Mammary epithelial cell (primary cell): Measurements from ENCODE around the gene IVL.

Source experiments
- CTCF ChIP-seq, 2 donors: IDR thresholded peaks in 1 of 2; conservative IDR thresholded peaks in 1 of 2; 2 replicates each; pipeline ENCODE4 v1.5.1; 2011 to 2012; ENCODE audit warnings: inconsistent platforms in 2 of 2, low read length in 2 of 2, mild to moderate bottlenecking in 2 of 2, control low read depth in 1 of 2, low read depth in 1 of 2; ENCODE audit not compliant: insufficient read depth in 1 of 2; ENCODE audit errors: extremely low read depth in 1 of 2
- EZH2 ChIP-seq: IDR thresholded peaks from 2 replicates; pipeline ENCODE4 v1.6.1; 2012; ENCODE audit warnings: low read length, inconsistent platforms, borderline replicate concordance

- no peak for TF ChIP-seq CTCF (conservative IDR thresholded peaks at IDR 0.05 in 1 of 2, IDR thresholded peaks at IDR 0.05 in 1 of 2; ENCODE audit: extremely low read depth in 1 of 2, insufficient read depth in 1 of 2, low read depth in 1 of 2, low read length in 2 of 2)
- TF ChIP-seq EZH2: no peak
These were observed 32.3 kb downstream of the IVL start for GRCh38 chr1:152940614-152941013.
